HepG2 (cell line): Measurements from ENCODE around the gene RAB6B. TPM values are rescaled to one million over a fixed set of nuclear protein-coding genes. Genes with fewer than 3 reads are reported as not detected.

ENCODE experiments used
- CCDC6 ChIP-seq: sonication (generic); formaldehyde crosslinking; IDR thresholded peaks from 2 replicates; pipeline ENCODE4 v1.8.1; 2022; ENCODE audit warnings: mild to moderate bottlenecking, missing genetic modification reagents, moderate library complexity
- FOXA1 ChIP-seq, 2 experiments: fragments of 450-650 bp in 1 of 2; sonication (generic) in 1 of 2; formaldehyde crosslinking in 1 of 2; IDR thresholded peaks; 2 replicates each; pipeline versions ENCODE4 v1.4.0 to v1.6.1; 2016 to 2020; ENCODE audit warnings: missing genetic modification reagents in 1 of 2
- FOXO1 ChIP-seq: sonication (generic); formaldehyde crosslinking; IDR thresholded peaks from 2 replicates; pipeline ENCODE4 v1.4.0; 2020; ENCODE audit warnings: missing genetic modification reagents
- GPN1 ChIP-seq: sonication (generic); formaldehyde crosslinking; IDR thresholded peaks from 2 replicates; pipeline ENCODE4 v1.5.1; 2020; ENCODE audit warnings: missing genetic modification reagents, borderline replicate concordance
- HIVEP1 ChIP-seq: sonication (generic); formaldehyde crosslinking; IDR thresholded peaks from 2 replicates; pipeline ENCODE4 v1.4.0; 2020; ENCODE audit warnings: mild to moderate bottlenecking, missing genetic modification reagents
- NR2F2 ChIP-seq: IDR thresholded peaks from 2 replicates; pipeline ENCODE4 v1.6.1; 2012; ENCODE audit warnings: low read depth, inconsistent platforms, borderline replicate concordance
- RCOR2 ChIP-seq: IDR thresholded peaks from 2 replicates; pipeline ENCODE4 v1.6.1; 2016; ENCODE audit warnings: missing biosample characterization, missing genetic modification reagents
- RXRA ChIP-seq: sonication (generic); formaldehyde crosslinking; IDR thresholded peaks from 2 replicates; pipeline ENCODE4 v1.5.1; 2020; ENCODE audit warnings: missing genetic modification reagents
- ZFP1 ChIP-seq: IDR thresholded peaks from 2 replicates; pipeline ENCODE4 v1.6.1; 2016
- ZNF20 ChIP-seq: sonication (generic); formaldehyde crosslinking; IDR thresholded peaks from 2 replicates; pipeline ENCODE4 v1.4.0; 2020; ENCODE audit warnings: mild to moderate bottlenecking, moderate library complexity, missing genetic modification reagents
- ZNF205 ChIP-seq: IDR thresholded peaks from 2 replicates; pipeline ENCODE4 v1.6.1; 2018; ENCODE audit warnings: missing biosample characterization, missing genetic modification reagents
- ZNF562 ChIP-seq: sonication (generic); formaldehyde crosslinking; IDR thresholded peaks from 2 replicates; pipeline ENCODE4 v1.8.0; 2022; ENCODE audit warnings: missing genetic modification reagents, borderline replicate concordance
- ZNF724P ChIP-seq: sonication (generic); formaldehyde crosslinking; IDR thresholded peaks from 2 replicates; pipeline ENCODE4 v1.8.0; 2022; ENCODE audit warnings: missing genetic modification reagents, borderline replicate concordance
- ZNF878 ChIP-seq: sonication (generic); formaldehyde crosslinking; IDR thresholded peaks from 2 replicates; pipeline ENCODE4 v1.8.1; 2023; ENCODE audit warnings: mild to moderate bottlenecking, missing genetic modification reagents, moderate library complexity
- ZSCAN31 ChIP-seq: sonication (generic); formaldehyde crosslinking; IDR thresholded peaks from 2 replicates; pipeline ENCODE4 v1.5.0; 2020; ENCODE audit warnings: low read depth, mild to moderate bottlenecking, missing genetic modification reagents
- polyA plus RNA-seq, 8 experiments: library from polyadenylated mRNA; depleted of rRNA in 3 of 8; stranded (reverse) in 7 of 8; unstranded in 1 of 8; fragments of >200 nt; fragmentation: Illumina TruSeq in 4 of 8; extraction: Trizol in 4 of 8; gene quantifications; 2 replicates each; pipeline versions ENCODE4 v1.2.1 to v1.2.3, GENCODE V29; 2011 to 2016; ENCODE audit warnings: low read depth in 4 of 8, missing spikeins in 1 of 8, mixed read lengths in 1 of 8; ENCODE audit not compliant: insufficient read depth in 1 of 8
- total RNA-seq, 5 experiments: library from RNA; depleted of rRNA; stranded (reverse); fragments of >200 nt; fragmentation: Illumina TruSeq; extraction: Trizol; gene quantifications; 2 replicates each; pipeline ENCODE4 v1.2.3, GENCODE V29; 2016; ENCODE audit warnings: low read depth in 1 of 5
- TF ChIP-seq, protein P1 (sequence below): sonication (generic); formaldehyde crosslinking; IDR thresholded peaks from 2 replicates; pipeline ENCODE4 v1.5.1; 2020; ENCODE audit warnings: missing genetic modification reagents, mild to moderate bottlenecking, borderline replicate concordance
- TF ChIP-seq, protein P2 (sequence below), 2 experiments: sonication (generic) in 1 of 2; formaldehyde crosslinking in 1 of 2; IDR thresholded peaks; 2 replicates each; pipeline versions ENCODE4 v1.4.0 to v1.6.1; 2018 to 2020; ENCODE audit warnings: missing genetic modification reagents in 2 of 2, borderline replicate concordance in 1 of 2, low read depth in 1 of 2, mild to moderate bottlenecking in 1 of 2, missing biosample characterization in 1 of 2
- TF ChIP-seq, protein P3 (sequence below): sonication (generic); formaldehyde crosslinking; IDR thresholded peaks from 2 replicates; pipeline ENCODE4 v1.8.0; 2022; ENCODE audit warnings: mild to moderate bottlenecking, missing genetic modification reagents, moderate library complexity
- TF ChIP-seq, protein P4 (sequence below): sonication (generic); formaldehyde crosslinking; IDR thresholded peaks from 2 replicates; pipeline ENCODE4 v1.4.0; 2020; ENCODE audit warnings: missing genetic modification reagents
- TF ChIP-seq, protein P5 (sequence below): sonication (generic); formaldehyde crosslinking; IDR thresholded peaks from 2 replicates; pipeline ENCODE4 v1.8.1; 2022; ENCODE audit warnings: mild to moderate bottlenecking, missing genetic modification reagents

Gene RAB6B
- total and polyA plus RNA-seq, 2 of the 13 experiments (the other 11 are each of a cell fraction or from before 2014, with no cell fraction given), result 0.16 TPM; not detected in 1

DNA sequence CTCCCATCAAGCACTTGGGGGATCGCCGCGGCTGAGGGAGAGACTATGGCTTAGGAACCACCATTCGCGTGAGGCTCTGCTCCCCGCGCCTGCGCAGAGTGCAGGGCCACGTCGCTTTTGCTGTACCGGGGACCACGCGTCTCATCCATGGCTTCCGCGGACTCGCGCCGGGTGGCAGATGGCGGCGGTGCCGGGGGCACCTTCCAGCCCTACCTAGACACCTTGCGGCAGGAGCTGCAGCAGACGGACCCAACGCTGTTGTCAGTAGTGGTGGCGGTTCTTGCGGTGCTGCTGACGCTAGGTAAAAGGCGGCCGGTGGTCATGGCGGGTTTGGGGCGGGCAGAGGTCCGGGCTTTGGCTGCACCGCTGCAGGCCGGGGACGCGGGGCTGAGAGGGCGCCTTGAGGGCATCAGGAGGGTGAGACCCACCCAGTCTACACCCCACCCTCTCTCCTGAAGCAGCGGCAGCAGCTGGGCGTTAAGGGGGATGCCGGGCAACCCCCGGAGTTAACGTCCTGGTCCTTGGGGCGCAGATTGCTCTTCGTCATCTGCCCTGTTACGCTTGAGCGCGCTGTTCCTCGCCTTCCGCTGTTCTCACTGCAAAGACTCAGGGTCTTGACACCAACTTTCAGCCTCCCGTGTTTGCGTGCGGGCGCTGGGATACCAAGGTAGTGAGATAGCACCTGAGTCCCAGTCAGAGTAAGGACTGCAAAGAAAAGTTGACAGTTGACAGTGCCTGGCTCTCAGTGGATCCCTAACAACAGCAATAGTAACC lies 89.8 kb downstream of the RAB6B start, which contains the start of gene SRPRB (continued):
- TF ChIP-seq, protein P1, sequence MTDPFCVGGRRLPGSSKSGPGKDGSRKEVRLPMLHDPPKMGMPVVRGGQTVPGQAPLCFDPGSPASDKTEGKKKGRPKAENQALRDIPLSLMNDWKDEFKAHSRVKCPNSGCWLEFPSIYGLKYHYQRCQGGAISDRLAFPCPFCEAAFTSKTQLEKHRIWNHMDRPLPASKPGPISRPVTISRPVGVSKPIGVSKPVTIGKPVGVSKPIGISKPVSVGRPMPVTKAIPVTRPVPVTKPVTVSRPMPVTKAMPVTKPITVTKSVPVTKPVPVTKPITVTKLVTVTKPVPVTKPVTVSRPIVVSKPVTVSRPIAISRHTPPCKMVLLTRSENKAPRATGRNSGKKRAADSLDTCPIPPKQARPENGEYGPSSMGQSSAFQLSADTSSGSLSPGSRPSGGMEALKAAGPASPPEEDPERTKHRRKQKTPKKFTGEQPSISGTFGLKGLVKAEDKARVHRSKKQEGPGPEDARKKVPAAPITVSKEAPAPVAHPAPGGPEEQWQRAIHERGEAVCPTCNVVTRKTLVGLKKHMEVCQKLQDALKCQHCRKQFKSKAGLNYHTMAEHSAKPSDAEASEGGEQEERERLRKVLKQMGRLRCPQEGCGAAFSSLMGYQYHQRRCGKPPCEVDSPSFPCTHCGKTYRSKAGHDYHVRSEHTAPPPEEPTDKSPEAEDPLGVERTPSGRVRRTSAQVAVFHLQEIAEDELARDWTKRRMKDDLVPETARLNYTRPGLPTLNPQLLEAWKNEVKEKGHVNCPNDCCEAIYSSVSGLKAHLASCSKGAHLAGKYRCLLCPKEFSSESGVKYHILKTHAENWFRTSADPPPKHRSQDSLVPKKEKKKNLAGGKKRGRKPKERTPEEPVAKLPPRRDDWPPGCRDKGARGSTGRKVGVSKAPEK (CRISPR knock-in tag), result no peak
- TF ChIP-seq, protein P2, sequence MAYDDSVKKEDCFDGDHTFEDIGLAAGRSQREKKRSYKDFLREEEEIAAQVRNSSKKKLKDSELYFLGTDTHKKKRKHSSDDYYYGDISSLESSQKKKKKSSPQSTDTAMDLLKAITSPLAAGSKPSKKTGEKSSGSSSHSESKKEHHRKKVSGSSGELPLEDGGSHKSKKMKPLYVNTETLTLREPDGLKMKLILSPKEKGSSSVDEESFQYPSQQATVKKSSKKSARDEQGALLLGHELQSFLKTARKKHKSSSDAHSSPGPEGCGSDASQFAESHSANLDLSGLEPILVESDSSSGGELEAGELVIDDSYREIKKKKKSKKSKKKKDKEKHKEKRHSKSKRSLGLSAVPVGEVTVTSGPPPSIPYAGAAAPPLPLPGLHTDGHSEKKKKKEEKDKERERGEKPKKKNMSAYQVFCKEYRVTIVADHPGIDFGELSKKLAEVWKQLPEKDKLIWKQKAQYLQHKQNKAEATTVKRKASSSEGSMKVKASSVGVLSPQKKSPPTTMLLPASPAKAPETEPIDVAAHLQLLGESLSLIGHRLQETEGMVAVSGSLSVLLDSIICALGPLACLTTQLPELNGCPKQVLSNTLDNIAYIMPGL (CRISPR knock-in tag; IDR thresholded peaks at IDR 0.05; ENCODE audit: borderline replicate concordance in 1 of 2, low read depth in 1 of 2), result peak; percentile 15 to 82; a peak in 2 of 4 replicates
- TF ChIP-seq, protein P3, sequence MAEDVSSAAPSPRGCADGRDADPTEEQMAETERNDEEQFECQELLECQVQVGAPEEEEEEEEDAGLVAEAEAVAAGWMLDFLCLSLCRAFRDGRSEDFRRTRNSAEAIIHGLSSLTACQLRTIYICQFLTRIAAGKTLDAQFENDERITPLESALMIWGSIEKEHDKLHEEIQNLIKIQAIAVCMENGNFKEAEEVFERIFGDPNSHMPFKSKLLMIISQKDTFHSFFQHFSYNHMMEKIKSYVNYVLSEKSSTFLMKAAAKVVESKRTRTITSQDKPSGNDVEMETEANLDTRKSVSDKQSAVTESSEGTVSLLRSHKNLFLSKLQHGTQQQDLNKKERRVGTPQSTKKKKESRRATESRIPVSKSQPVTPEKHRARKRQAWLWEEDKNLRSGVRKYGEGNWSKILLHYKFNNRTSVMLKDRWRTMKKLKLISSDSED (CRISPR knock-in tag), result no peak
- no peak for TF ChIP-seq FOXA1 (IDR thresholded peaks at IDR 0.05)
- 0 out of 2 replicates have a peak, but pooled peaks have one; percentile 23 for TF ChIP-seq FOXA1 (CRISPR knock-in tag; IDR thresholded peaks at IDR 0.05)
- TF ChIP-seq RXRA (CRISPR knock-in tag), result peak; percentile 68; the same call in 1 of the 2 replicates
- TF ChIP-seq ZNF724P (CRISPR knock-in tag), result peak; percentile 88; the same call in 1 of the 2 replicates
- TF ChIP-seq ZNF20 (CRISPR knock-in tag), result no peak
- TF ChIP-seq, protein P4, sequence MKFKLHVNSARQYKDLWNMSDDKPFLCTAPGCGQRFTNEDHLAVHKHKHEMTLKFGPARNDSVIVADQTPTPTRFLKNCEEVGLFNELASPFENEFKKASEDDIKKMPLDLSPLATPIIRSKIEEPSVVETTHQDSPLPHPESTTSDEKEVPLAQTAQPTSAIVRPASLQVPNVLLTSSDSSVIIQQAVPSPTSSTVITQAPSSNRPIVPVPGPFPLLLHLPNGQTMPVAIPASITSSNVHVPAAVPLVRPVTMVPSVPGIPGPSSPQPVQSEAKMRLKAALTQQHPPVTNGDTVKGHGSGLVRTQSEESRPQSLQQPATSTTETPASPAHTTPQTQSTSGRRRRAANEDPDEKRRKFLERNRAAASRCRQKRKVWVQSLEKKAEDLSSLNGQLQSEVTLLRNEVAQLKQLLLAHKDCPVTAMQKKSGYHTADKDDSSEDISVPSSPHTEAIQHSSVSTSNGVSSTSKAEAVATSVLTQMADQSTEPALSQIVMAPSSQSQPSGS (CRISPR knock-in tag), result 0 out of 2 replicates have a peak, but pooled peaks have one; percentile 21
- no peak for TF ChIP-seq RCOR2 (CRISPR knock-in tag)
- TF ChIP-seq HIVEP1 (CRISPR knock-in tag), result 0 out of 2 replicates have a peak, but pooled peaks have one; percentile 29
- TF ChIP-seq FOXO1 (CRISPR knock-in tag), result peak; percentile 50; the same call in 1 of the 2 replicates
- no peak for TF ChIP-seq ZFP1
- no peak; the same call in 1 of the 2 replicates for TF ChIP-seq NR2F2
- peak; percentile 56; the same call in 1 of the 2 replicates for TF ChIP-seq ZNF205 (CRISPR knock-in tag)
- no peak for TF ChIP-seq ZNF878 (CRISPR knock-in tag)
- 0 out of 2 replicates have a peak, but pooled peaks have one; percentile 31 for TF ChIP-seq CCDC6 (CRISPR knock-in tag)
- TF ChIP-seq ZSCAN31 (CRISPR knock-in tag), result peak; percentile 92
- no peak for TF ChIP-seq ZNF562 (CRISPR knock-in tag)
- TF ChIP-seq, protein P5, sequence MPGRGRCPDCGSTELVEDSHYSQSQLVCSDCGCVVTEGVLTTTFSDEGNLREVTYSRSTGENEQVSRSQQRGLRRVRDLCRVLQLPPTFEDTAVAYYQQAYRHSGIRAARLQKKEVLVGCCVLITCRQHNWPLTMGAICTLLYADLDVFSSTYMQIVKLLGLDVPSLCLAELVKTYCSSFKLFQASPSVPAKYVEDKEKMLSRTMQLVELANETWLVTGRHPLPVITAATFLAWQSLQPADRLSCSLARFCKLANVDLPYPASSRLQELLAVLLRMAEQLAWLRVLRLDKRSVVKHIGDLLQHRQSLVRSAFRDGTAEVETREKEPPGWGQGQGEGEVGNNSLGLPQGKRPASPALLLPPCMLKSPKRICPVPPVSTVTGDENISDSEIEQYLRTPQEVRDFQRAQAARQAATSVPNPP (CRISPR knock-in tag), result no peak; the same call in 1 of the 2 replicates
- TF ChIP-seq GPN1, result no peak
